Measurements from ENCODE around the gene CMSS1. TPM values are rescaled to one million over a fixed set of nuclear protein-coding genes. Genes with fewer than 3 reads are reported as not detected.

CMSS1 gene
- polyA plus RNA-seq, 1 of the 3 experiments (the other 2 are of a cell fraction): 9.1 TPM

GRCh38 chr3:99823723-99824711 is 6.4 kb downstream of the CMSS1 start:
- TF ChIP-seq MEF2A (IDR thresholded peaks at IDR 0.05; ENCODE audit: borderline replicate concordance, low read depth): no peak
- no peak for TF ChIP-seq SMC3 (IDR thresholded peaks at IDR 0.05; ENCODE audit: low read depth, low read length)
- TF ChIP-seq REST (IDR thresholded peaks at IDR 0.05; ENCODE audit: low read depth, low read length): no peak
- TF ChIP-seq FOXJ3 (CRISPR knock-in tag; IDR thresholded peaks at IDR 0.05): no peak
- no peak for TF ChIP-seq GATA2 (CRISPR knock-in tag; IDR thresholded peaks at IDR 0.05)
- TF ChIP-seq MXI1 (IDR thresholded peaks at IDR 0.05; ENCODE audit: low read depth, low read length): no peak
- no peak for TF ChIP-seq JUND (IDR thresholded peaks at IDR 0.05)
- TF ChIP-seq ZBTB33 (IDR thresholded peaks at IDR 0.05; ENCODE audit: borderline replicate concordance, low read depth): no peak
- no peak for TF ChIP-seq EZH2phosphoT487 (IDR thresholded peaks at IDR 0.05; ENCODE audit: borderline replicate concordance, low read depth)
- TF ChIP-seq RFX5 (IDR thresholded peaks at IDR 0.05; ENCODE audit: low read length): no peak
- no peak for TF ChIP-seq GABPA (IDR thresholded peaks at IDR 0.05; ENCODE audit: low read depth)
- no peak for TF ChIP-seq CHD2 (IDR thresholded peaks at IDR 0.05; ENCODE audit: low read length, partially characterized antibody)
- no peak for TF ChIP-seq POLR2AphosphoS5 (IDR thresholded peaks at IDR 0.05; ENCODE audit: low read depth, low read length)
- no peak for TF ChIP-seq MAX (IDR thresholded peaks at IDR 0.05; ENCODE audit: low read depth)
- no peak for TF ChIP-seq TAF1 (IDR thresholded peaks at IDR 0.05; ENCODE audit: borderline replicate concordance, low read depth, low read length)
- no peak for TF ChIP-seq FOXM1 (IDR thresholded peaks at IDR 0.05; ENCODE audit: low read depth)
- no peak for TF ChIP-seq RCOR1 (IDR thresholded peaks at IDR 0.05; ENCODE audit: low read length)
- TF ChIP-seq, protein P1, sequence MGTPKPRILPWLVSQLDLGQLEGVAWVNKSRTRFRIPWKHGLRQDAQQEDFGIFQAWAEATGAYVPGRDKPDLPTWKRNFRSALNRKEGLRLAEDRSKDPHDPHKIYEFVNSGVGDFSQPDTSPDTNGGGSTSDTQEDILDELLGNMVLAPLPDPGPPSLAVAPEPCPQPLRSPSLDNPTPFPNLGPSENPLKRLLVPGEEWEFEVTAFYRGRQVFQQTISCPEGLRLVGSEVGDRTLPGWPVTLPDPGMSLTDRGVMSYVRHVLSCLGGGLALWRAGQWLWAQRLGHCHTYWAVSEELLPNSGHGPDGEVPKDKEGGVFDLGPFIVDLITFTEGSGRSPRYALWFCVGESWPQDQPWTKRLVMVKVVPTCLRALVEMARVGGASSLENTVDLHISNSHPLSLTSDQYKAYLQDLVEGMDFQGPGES (IDR thresholded peaks at IDR 0.05; ENCODE audit: low read depth, low read length): no peak
- TF ChIP-seq EP300 (IDR thresholded peaks at IDR 0.05; ENCODE audit: borderline replicate concordance in 1 of 2, low read depth in 1 of 2, low read length in 1 of 2): no peak
- WGBS (ENCODE audit: low lambda C conversion rate): 85% methylated on average over 13 of the region's 14 CpGs
- no peak overlapping the region for H3K4me2 ChIP-seq
- H3K27ac ChIP-seq (ENCODE audit: low read depth in 2 of 2, low read length in 1 of 2): peak overlapping the region in 1 of 2 experiments; percentile 63; a peak in 1 of 4 replicates
- H3K36me3 ChIP-seq (replicated peaks in 1 of 2; ENCODE audit: control insufficient read depth in 1 of 2, insufficient read depth in 2 of 2, low read length in 1 of 2): no peaks in the 10 kb centered on the region
- CTCF ChIA-PET: interaction anchor here (1.1 to 4.1 kb wide), 4 partner anchors 8 to 430 kb away, joined by 3 to 38 read pairs (median 16); no protein-coding TSS in a partner anchor
- H3K9me2 ChIP-seq: no peaks in the 10 kb centered on the region
- peaks cover 0 to 9% of the 10 kb centered on the region in 2 experiments for H3K4me1 ChIP-seq (ENCODE audit: control insufficient read depth in 1 of 2, insufficient read depth in 2 of 2, low read depth in 1 of 2, low read length in 1 of 2)
- no peaks in the 10 kb centered on the region for H3K9me3 ChIP-seq
- H4K20me1 ChIP-seq (ENCODE audit: insufficient read depth): no peaks in the 10 kb centered on the region
- DNase-seq: no peak
- no peak overlapping the region for H3K4me3 ChIP-seq (ENCODE audit: low read depth in 2 of 2, low read length in 1 of 2)
- peaks cover 31% of the 10 kb centered on the region for H3F3A ChIP-seq (replicated peaks; ENCODE audit: insufficient read depth)
- peaks cover 58% of the 10 kb centered on the region for H3K79me2 ChIP-seq (ENCODE audit: insufficient read depth)
- H3K9ac ChIP-seq: peak overlapping the region; percentile 4; the same call in 1 of the 2 replicates
- H3K27me3 ChIP-seq (ENCODE audit: insufficient read depth): no peaks in the 10 kb centered on the region
- H2AFZ ChIP-seq (ENCODE audit: low read depth): no peak overlapping the region
- POLR2A ChIA-PET: no interaction called here

Data from SK-N-SH (cell line).